ENCODE data around the gene TAS2R41.

GRCh38 chr7:143492043-143492471, 14.4 kb downstream of the TAS2R41 start:
- TF ChIP-seq CTCF (IDR thresholded peaks at IDR 0.05; ENCODE audit: low read depth, low read length, poor library complexity, severe bottlenecking): no peak
- no peak for TF ChIP-seq EZH2phosphoT487 (IDR thresholded peaks at IDR 0.05; ENCODE audit: borderline replicate concordance, low read length)
